Caco-2 (cell line): ENCODE measurements around the gene AGBL3. TPM values are rescaled to one million over a fixed set of nuclear protein-coding genes. Genes with fewer than 3 reads are reported as not detected.

Experiments
- BruUV-seq: library from RNA; stranded (reverse); fragments of 400-500 nt; replicated peaks from 2 replicates; lab custom pipeline; 2021; lab: Mats Ljungman, UMichigan
- CTCF ChIA-PET: fragments of 300-600 bp; sonication (Branson Sonifier 250); formaldehyde crosslinking; loops from one replicate; lab custom pipeline; 2022; ENCODE audit warnings: antibody characterized with exemption; lab: Charles Lee
- POLR2A ChIA-PET: fragments of 300-600 bp; sonication (Branson Sonifier 250); formaldehyde crosslinking; loops from one replicate; lab custom pipeline; 2022; ENCODE audit warnings: antibody characterized with exemption; lab: Charles Lee
- DNase-seq, 2 experiments: peaks; one replicate each; pipeline versions ENCODE4 v3.0.0 to v3.0.0-alpha.2; 2020 to 2022
- H3K27me3 ChIP-seq: replicated peaks from 2 replicates; pipeline ENCODE4 v1.6.0; 2011; ENCODE audit warnings: low read length; ENCODE audit not compliant: control insufficient read depth, insufficient read depth
- H3K36me3 ChIP-seq: 2 replicates; pipeline ENCODE4 v1.5.1; 2011; ENCODE audit warnings: low read length; ENCODE audit not compliant: control insufficient read depth, insufficient read depth
- H3K4me1 ChIP-seq: fragments of 250-450 bp; sonication (Bioruptor Pico); 2 replicates; pipeline ENCODE4 v1.5.1; 2020; ENCODE audit warnings: mild to moderate bottlenecking
- H3K4me3 ChIP-seq: 2 replicates; pipeline ENCODE4 v1.5.1; 2011; ENCODE audit warnings: low read depth, mild to moderate bottlenecking, control low read depth, low read length
- H3K9me3 ChIP-seq: fragments of 250-450 bp; sonication (Bioruptor Pico); 2 replicates; pipeline ENCODE4 v1.5.1; 2020; ENCODE audit warnings: mild to moderate bottlenecking, moderate library complexity
- H3K27ac Mint-ChIP-seq: one replicate; pipeline ENCODE4 v1.8.0; 2022; ENCODE audit warnings: mixed read lengths; ENCODE audit not compliant: unreplicated experiment
- H3K27me3 Mint-ChIP-seq: one replicate; pipeline ENCODE4 v1.8.0; 2022; ENCODE audit warnings: mixed read lengths; ENCODE audit not compliant: insufficient read depth, unreplicated experiment
- H3K36me3 Mint-ChIP-seq: one replicate; pipeline ENCODE4 v1.8.0; 2022; ENCODE audit warnings: mild to moderate bottlenecking, mixed read lengths; ENCODE audit not compliant: insufficient read depth, unreplicated experiment
- H3K4me1 Mint-ChIP-seq: one replicate; pipeline ENCODE4 v1.8.0; 2022; ENCODE audit warnings: low read depth, mixed read lengths; ENCODE audit not compliant: unreplicated experiment
- H3K4me3 Mint-ChIP-seq: one replicate; pipeline ENCODE4 v1.8.0; 2022; ENCODE audit warnings: mild to moderate bottlenecking, moderate library complexity, mixed read lengths; ENCODE audit not compliant: unreplicated experiment
- H3K9me3 Mint-ChIP-seq: one replicate; pipeline ENCODE4 v1.8.0; 2022; ENCODE audit warnings: mixed read lengths; ENCODE audit not compliant: unreplicated experiment
- intact Hi-C: fragments of 100-400 bp; cut with micrococcal nuclease; formaldehyde crosslinking; loops from one replicate; pipeline ENCODE4 v1.10.0; 2022; ENCODE audit not compliant: unreplicated experiment
- total RNA-seq: library from RNA; stranded (reverse); gene quantifications from 2 replicates; pipeline ENCODE4 v1.2.3, GENCODE V29; 2022
- TF ChIP-seq, protein P1 (sequence below), 2 experiments: fragments of 200-600 bp in 1 of 2; IDR thresholded peaks; 1 replicate in 1 of 2; 2 replicates in 1 of 2; pipeline versions ENCODE4 v1.5.1 to v1.8.0; 2011 to 2022; ENCODE audit warnings: antibody characterized with exemption in 1 of 2, control low read depth in 1 of 2, inconsistent platforms in 1 of 2, low read depth in 1 of 2, low read length in 1 of 2, mild to moderate bottlenecking in 1 of 2, moderate library complexity in 1 of 2; ENCODE audit not compliant: insufficient read depth in 1 of 2, severe bottlenecking in 1 of 2, unreplicated experiment in 1 of 2

AGBL3 gene
- total RNA-seq, 1 experiment from 2014 or later = 6.1 TPM

DNA sequence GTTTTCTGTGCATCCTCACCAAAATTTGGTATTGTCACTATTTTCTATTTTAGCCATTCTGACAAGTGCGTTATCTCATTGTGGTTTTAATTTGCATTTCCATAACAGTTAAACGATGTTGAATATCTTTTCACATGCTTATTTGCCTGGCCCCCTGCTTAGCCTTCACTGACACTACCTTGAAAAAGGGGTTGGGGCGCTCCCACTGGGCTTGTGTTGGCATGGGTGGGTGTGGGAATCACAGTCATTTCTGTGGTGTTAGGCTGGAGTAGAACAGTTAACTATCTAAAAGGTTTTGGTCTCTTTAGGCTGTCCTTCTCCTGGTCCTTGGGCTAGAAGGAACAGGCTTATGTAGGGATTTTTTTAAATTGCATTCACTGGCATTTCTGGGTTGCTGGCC, 89.4 kb downstream of the AGBL3 start:
- Histone ChIP-seq H3K36me3 (no peaks in the 10 kb centered on the region), H3K4me1 (no peaks in the 10 kb centered on the region; the same call in 1 of the 2 replicates), H3K9me3 (no peaks in the 10 kb centered on the region), H3K27me3 (no peaks in the 10 kb centered on the region), H3K4me3 (no peak overlapping the region)
- no TSS peak for BruUV-seq
- TF ChIP-seq, protein P1, sequence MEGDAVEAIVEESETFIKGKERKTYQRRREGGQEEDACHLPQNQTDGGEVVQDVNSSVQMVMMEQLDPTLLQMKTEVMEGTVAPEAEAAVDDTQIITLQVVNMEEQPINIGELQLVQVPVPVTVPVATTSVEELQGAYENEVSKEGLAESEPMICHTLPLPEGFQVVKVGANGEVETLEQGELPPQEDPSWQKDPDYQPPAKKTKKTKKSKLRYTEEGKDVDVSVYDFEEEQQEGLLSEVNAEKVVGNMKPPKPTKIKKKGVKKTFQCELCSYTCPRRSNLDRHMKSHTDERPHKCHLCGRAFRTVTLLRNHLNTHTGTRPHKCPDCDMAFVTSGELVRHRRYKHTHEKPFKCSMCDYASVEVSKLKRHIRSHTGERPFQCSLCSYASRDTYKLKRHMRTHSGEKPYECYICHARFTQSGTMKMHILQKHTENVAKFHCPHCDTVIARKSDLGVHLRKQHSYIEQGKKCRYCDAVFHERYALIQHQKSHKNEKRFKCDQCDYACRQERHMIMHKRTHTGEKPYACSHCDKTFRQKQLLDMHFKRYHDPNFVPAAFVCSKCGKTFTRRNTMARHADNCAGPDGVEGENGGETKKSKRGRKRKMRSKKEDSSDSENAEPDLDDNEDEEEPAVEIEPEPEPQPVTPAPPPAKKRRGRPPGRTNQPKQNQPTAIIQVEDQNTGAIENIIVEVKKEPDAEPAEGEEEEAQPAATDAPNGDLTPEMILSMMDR (IDR thresholded peaks at IDR 0.05; ENCODE audit: insufficient read depth in 1 of 2, low read depth in 1 of 2, low read length in 1 of 2, severe bottlenecking in 1 of 2, unreplicated experiment in 1 of 2) = no peak
- ChIA-PET POLR2A (no interaction called here), CTCF (no interaction called here)
- Mint-ChIP-seq H3K4me1 (peaks cover 6% of the 10 kb centered on the region), H3K4me3 (no peak overlapping the region), H3K27ac (no peak overlapping the region), H3K27me3 (no peaks in the 10 kb centered on the region), H3K36me3 (no peaks in the 10 kb centered on the region), H3K9me3 (no peaks in the 10 kb centered on the region)
- intact Hi-C loops = no loop called here
- DNase-seq = no peak

DNA sequence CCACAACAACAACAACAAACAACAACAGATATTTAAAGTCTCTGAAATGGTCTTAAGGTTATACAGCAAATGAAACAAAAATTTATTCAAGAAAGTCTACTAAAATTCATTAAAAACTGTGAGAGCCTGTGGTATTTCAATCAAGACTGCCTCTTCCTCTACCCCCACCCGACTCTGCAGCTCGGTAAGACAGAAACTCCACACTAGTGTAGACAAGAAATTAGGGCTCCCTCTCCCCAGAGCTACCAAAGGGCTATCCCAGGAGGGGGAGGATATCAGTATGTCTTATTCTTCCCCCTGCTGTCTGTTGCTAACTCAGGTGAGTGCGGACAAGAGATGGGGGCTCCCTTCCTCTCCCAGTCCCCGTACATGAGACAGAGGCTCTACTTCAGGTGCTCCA, 90.6 kb downstream of the AGBL3 start:
- Mint-ChIP-seq H3K27ac (no peak overlapping the region), H3K4me3 (no peak overlapping the region), H3K4me1 (peaks cover 6% of the 10 kb centered on the region), H3K27me3 (no peaks in the 10 kb centered on the region), H3K9me3 (no peaks in the 10 kb centered on the region), H3K36me3 (no peaks in the 10 kb centered on the region)
- BruUV-seq = no TSS peak
- TF ChIP-seq, protein P1 (IDR thresholded peaks at IDR 0.05; ENCODE audit: insufficient read depth in 1 of 2, low read depth in 1 of 2, low read length in 1 of 2, severe bottlenecking in 1 of 2, unreplicated experiment in 1 of 2) = no peak
- intact Hi-C loops = no loop called here
- Histone ChIP-seq H3K9me3 (no peaks in the 10 kb centered on the region), H3K36me3 (no peaks in the 10 kb centered on the region), H3K4me1 (no peaks in the 10 kb centered on the region; the same call in 1 of the 2 replicates), H3K4me3 (no peak overlapping the region), H3K27me3 (no peaks in the 10 kb centered on the region)
- CTCF ChIA-PET = no interaction called here
- DNase-seq = no peak
- POLR2A ChIA-PET = no interaction called here

DNA sequence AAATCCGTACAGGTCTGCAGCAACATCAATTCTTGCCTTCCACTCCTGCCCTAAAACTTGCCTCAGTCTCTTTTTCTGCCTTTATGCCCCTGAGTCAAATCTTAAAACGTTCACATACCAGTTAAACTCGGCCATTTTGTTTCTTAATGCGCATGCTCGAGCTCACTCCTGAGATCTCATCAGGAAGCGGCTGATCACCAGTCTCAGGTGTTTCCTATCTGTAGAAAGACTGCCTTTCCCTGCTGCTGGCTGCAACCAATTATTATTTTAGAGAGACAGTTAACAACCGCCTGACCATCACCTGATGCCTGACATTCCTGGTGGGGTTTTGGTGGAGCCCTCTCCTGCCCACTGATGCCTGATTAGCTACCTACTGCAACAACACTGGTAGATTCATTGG, 91.3 kb downstream of the AGBL3 start:
- Mint-ChIP-seq H3K4me3 (no peak overlapping the region), H3K27me3 (no peaks in the 10 kb centered on the region), H3K27ac (no peak overlapping the region), H3K4me1 (peaks cover 6% of the 10 kb centered on the region), H3K36me3 (no peaks in the 10 kb centered on the region), H3K9me3 (no peaks in the 10 kb centered on the region)
- intact Hi-C loops = no loop called here
- ChIA-PET POLR2A (no interaction called here), CTCF (no interaction called here)
- Histone ChIP-seq H3K36me3 (no peaks in the 10 kb centered on the region), H3K27me3 (no peaks in the 10 kb centered on the region), H3K4me3 (no peak overlapping the region), H3K9me3 (no peaks in the 10 kb centered on the region), H3K4me1 (no peaks in the 10 kb centered on the region; the same call in 1 of the 2 replicates)
- TF ChIP-seq, protein P1 (IDR thresholded peaks at IDR 0.05; ENCODE audit: insufficient read depth in 1 of 2, low read depth in 1 of 2, low read length in 1 of 2, severe bottlenecking in 1 of 2, unreplicated experiment in 1 of 2) = no peak
- BruUV-seq = no TSS peak
- DNase-seq = no peak
